Measurements from ENCODE around the gene CKM.

- TF ChIP-seq CTCF (conservative IDR thresholded peaks at IDR 0.05 in 1 of 2, IDR thresholded peaks at IDR 0.05 in 1 of 2; ENCODE audit: extremely low read depth in 1 of 2, insufficient read depth in 1 of 2, low read depth in 1 of 2, low read length in 2 of 2): no peak
- TF ChIP-seq EZH2 (IDR thresholded peaks at IDR 0.05; ENCODE audit: borderline replicate concordance, low read length): no peak
Measured at GRCh38 chr19:45291834-45292233, 30.8 kb downstream of the CKM start.
